Stimulated activated CD8-positive, alpha-beta memory T cell treated with anti-CD3 and anti-CD28 coated beads, Interleukin-7, amount 100 ng/mL, for 48 hours (primary cell): ENCODE results near the gene TMEM100.

Experiments
- DNase-seq, 2 donors: peaks; one replicate each; pipeline ENCODE4 v3.0.0-alpha.2; 2020; ENCODE audit warnings: low read depth in 1 of 2; ENCODE audit errors: extremely low read depth in 1 of 2

The TMEM100 gene

GRCh38 chr17:55745258-55745657 lies 22.6 kb upstream of the TMEM100 start:
- DNase-seq, result no peak

- DNase-seq, result no peak
Measured at GRCh38 chr17:55743103-55743679, 20.5 kb upstream of the TMEM100 start.

- DNase-seq, result no peak
Measured at GRCh38 chr17:55742272-55743102, 19.8 kb upstream of the TMEM100 start.

GRCh38 chr17:55741356-55741700 lies 18.7 kb upstream of the TMEM100 start:
- DNase-seq, result no peak

- DNase-seq, result no peak
Measured at GRCh38 chr17:55740511-55741355, 18.1 kb upstream of the TMEM100 start.

- DNase-seq, result no peak
Measured at GRCh38 chr17:55737976-55738501, 15.4 kb upstream of the TMEM100 start.

- DNase-seq, result peak in 1 of 2 donors; percentile 18
Measured at GRCh38 chr17:55735731-55736405, 13.2 kb upstream of the TMEM100 start.

- no peak for DNase-seq
Measured at GRCh38 chr17:55734128-55734781, 11.6 kb upstream of the TMEM100 start.

- DNase-seq, result no peak
Measured at GRCh38 chr17:55731586-55732250, 9.1 kb upstream of the TMEM100 start.

GRCh38 chr17:55730808-55731207 lies 8.1 kb upstream of the TMEM100 start:
- DNase-seq, result no peak

- DNase-seq, result no peak
Measured at GRCh38 chr17:55730380-55730779, 7.7 kb upstream of the TMEM100 start.

GRCh38 chr17:55729484-55729883 lies 6.8 kb upstream of the TMEM100 start:
- DNase-seq, result no peak

- DNase-seq, result no peak
Measured at GRCh38 chr17:55728833-55729232, 6.2 kb upstream of the TMEM100 start.

GRCh38 chr17:55728361-55728760 lies 5.7 kb upstream of the TMEM100 start:
- DNase-seq, result no peak

GRCh38 chr17:55727920-55728319 lies 5.3 kb upstream of the TMEM100 start:
- DNase-seq, result no peak

GRCh38 chr17:55727275-55727674 lies 4.6 kb upstream of the TMEM100 start:
- no peak for DNase-seq

GRCh38 chr17:55726440-55726839 lies 3.8 kb upstream of the TMEM100 start:
- no peak for DNase-seq

- DNase-seq, result no peak
Measured at GRCh38 chr17:55723488-55723848, 804 bp upstream of the TMEM100 start.

GRCh38 chr17:55722016-55722736 lies 488 bp downstream of the TMEM100 start:
- no peak for DNase-seq
